Right lobe of liver (tissue), 4 donors: ENCODE measurements around the gene CDC20B.

Experiments
- POLR2A ChIP-seq: fragments of 450-650 bp; IDR thresholded peaks from one replicate; pipeline ENCODE4 v1.6.1; 2017; ENCODE audit warnings: antibody characterized with exemption, mild to moderate bottlenecking
- TF ChIP-seq, protein P1 (sequence below), 4 donors: fragments of 200-600 bp in 3 of 4; fragments of 450-650 bp in 1 of 4; IDR thresholded peaks; one replicate each; pipeline versions ENCODE4 v1.5.1 to v1.8.0; 2016 to 2022; ENCODE audit warnings: antibody characterized with exemption in 4 of 4, mild to moderate bottlenecking in 2 of 4
- donor health status: DM: no; HTN: no; CAD: no.
- donor health status: DM: no; HTN: no; CAD: no.
- donor health status: DM: no; HTN: yes; CAD: no.

DNA sequence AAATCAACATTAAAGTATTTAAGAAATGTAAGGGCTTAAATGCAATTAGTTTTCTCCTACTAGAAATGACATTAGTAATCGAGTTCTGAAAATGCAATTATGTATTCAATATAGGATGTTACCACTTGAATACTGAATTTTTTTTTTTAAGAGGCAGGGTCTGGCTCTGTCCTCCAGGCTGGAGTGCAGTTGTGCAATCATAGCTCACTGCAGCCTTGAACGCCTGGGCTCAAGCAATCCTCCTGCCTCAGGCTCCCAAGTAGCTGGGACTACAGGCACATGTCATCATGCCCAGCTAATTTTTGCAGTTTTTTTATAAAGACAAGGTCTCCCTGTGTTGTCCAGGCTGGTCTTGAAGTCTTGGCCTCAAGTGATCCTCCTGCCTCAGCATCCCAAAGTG is 1.5 kb downstream of the CDC20B start:
- TF ChIP-seq, protein P1, sequence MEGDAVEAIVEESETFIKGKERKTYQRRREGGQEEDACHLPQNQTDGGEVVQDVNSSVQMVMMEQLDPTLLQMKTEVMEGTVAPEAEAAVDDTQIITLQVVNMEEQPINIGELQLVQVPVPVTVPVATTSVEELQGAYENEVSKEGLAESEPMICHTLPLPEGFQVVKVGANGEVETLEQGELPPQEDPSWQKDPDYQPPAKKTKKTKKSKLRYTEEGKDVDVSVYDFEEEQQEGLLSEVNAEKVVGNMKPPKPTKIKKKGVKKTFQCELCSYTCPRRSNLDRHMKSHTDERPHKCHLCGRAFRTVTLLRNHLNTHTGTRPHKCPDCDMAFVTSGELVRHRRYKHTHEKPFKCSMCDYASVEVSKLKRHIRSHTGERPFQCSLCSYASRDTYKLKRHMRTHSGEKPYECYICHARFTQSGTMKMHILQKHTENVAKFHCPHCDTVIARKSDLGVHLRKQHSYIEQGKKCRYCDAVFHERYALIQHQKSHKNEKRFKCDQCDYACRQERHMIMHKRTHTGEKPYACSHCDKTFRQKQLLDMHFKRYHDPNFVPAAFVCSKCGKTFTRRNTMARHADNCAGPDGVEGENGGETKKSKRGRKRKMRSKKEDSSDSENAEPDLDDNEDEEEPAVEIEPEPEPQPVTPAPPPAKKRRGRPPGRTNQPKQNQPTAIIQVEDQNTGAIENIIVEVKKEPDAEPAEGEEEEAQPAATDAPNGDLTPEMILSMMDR (IDR thresholded peaks at IDR 0.05), result no peak
- TF ChIP-seq POLR2A, result no peak
